Endothelial cell of umbilical vein (primary cell): ENCODE results near the gene PCBD2. TPM values are rescaled to one million over a fixed set of nuclear protein-coding genes. Genes with fewer than 3 reads are reported as not detected.

Source experiments
- BruUV-seq: library from RNA; stranded (reverse); fragments of 400-500 nt; replicated peaks from 2 replicates; lab custom pipeline; 2021; lab: Mats Ljungman, UMichigan
- CTCF ChIA-PET: fragments of 300-600, 350-600 bp; sonication (Branson Sonifier 250); formaldehyde crosslinking; loops from one replicate; lab custom pipeline; 2021; ENCODE audit warnings: antibody characterized with exemption, inconsistent platforms; lab: Charles Lee
- POLR2A ChIA-PET: fragments of 300-600, 350-600 bp; sonication (Branson Sonifier 250); formaldehyde crosslinking; loops from one replicate; lab custom pipeline; 2021; ENCODE audit warnings: antibody characterized with exemption, inconsistent platforms; lab: Charles Lee
- DNase-seq: peaks from one replicate; pipeline ENCODE4 v3.0.0-alpha.2; 2011; ENCODE audit warnings: low read depth, low spot score
- FAIRE-seq: peaks from 2 replicates; lab custom pipeline; 2011; peaks lifted over from hg19 to GRCh38; lab: Jason Lieb, UNC
- H2AFZ ChIP-seq: 2 replicates; pipeline ENCODE4 v1.6.0; 2012; ENCODE audit warnings: low read depth, low read length, control low read depth, inconsistent platforms
- H3K27ac ChIP-seq: 2 replicates; pipeline ENCODE4 v1.5.1; 2011; ENCODE audit warnings: low read depth, mild to moderate bottlenecking, control low read depth, low read length, moderate library complexity; ENCODE audit not compliant: insufficient read depth
- H3K27me3 ChIP-seq, 2 experiments: 2 replicates each; pipeline versions ENCODE4 v1.6.0 to v1.6.1; 2011; ENCODE audit warnings: low read length in 2 of 2, mixed read lengths in 1 of 2; ENCODE audit not compliant: control insufficient read depth in 2 of 2, insufficient read depth in 2 of 2
- H3K36me3 ChIP-seq, 2 experiments: 2 replicates in 1 of 2; 3 replicates in 1 of 2; pipeline ENCODE4 v1.5.1; 2011; ENCODE audit warnings: low read length in 2 of 2, mild to moderate bottlenecking in 1 of 2, moderate library complexity in 1 of 2; ENCODE audit not compliant: control insufficient read depth in 2 of 2, insufficient read depth in 2 of 2; ENCODE audit errors: extremely low read depth in 1 of 2
- H3K4me1 ChIP-seq: 3 replicates; pipeline ENCODE4 v1.5.1; 2011; ENCODE audit warnings: mild to moderate bottlenecking, low read length; ENCODE audit not compliant: control insufficient read depth, insufficient read depth; ENCODE audit errors: extremely low read depth
- H3K4me2 ChIP-seq: 2 replicates; pipeline ENCODE4 v1.6.1; 2011; ENCODE audit warnings: low read length, control low read depth, mixed read lengths; ENCODE audit not compliant: insufficient read depth
- H3K4me3 ChIP-seq, 3 experiments: fragments of 200-600 bp in 1 of 3; sonication (generic), shearing (Covaris generic) in 1 of 3; replicated peaks in 1 of 3; 2 replicates each; pipeline ENCODE4 v1.5.1; 2011 to 2016; ENCODE audit warnings: control low read depth in 3 of 3, low read length in 3 of 3, mild to moderate bottlenecking in 2 of 3, inconsistent platforms in 1 of 3, low read depth in 1 of 3, moderate library complexity in 1 of 3; ENCODE audit not compliant: insufficient read depth in 1 of 3
- H3K79me2 ChIP-seq: 2 replicates; pipeline ENCODE4 v1.6.0; 2012; ENCODE audit warnings: low read length, inconsistent platforms; ENCODE audit not compliant: control insufficient read depth, insufficient read depth
- H3K9ac ChIP-seq: replicated peaks from 2 replicates; pipeline ENCODE3; 2011; ENCODE audit warnings: low read length, control low read depth; ENCODE audit not compliant: insufficient read depth; ENCODE audit errors: extremely low read depth
- H3K9me1 ChIP-seq: replicated peaks from 3 replicates; pipeline ENCODE4 v1.6.0; 2011; ENCODE audit warnings: mild to moderate bottlenecking, low read length; ENCODE audit not compliant: control insufficient read depth, insufficient read depth; ENCODE audit errors: extremely low read depth
- H3K9me3 ChIP-seq: replicated peaks from 2 replicates; pipeline ENCODE4 v1.5.1; 2012; ENCODE audit warnings: low read length, inconsistent platforms; ENCODE audit not compliant: control insufficient read depth, insufficient read depth
- H4K20me1 ChIP-seq: replicated peaks from 2 replicates; pipeline ENCODE3; 2011; ENCODE audit warnings: mild to moderate bottlenecking, low read length; ENCODE audit not compliant: control insufficient read depth, insufficient read depth; ENCODE audit errors: extremely low read depth
- EZH2 ChIP-seq: IDR thresholded peaks from 2 replicates; pipeline ENCODE4 v1.6.1; 2012; ENCODE audit warnings: borderline replicate concordance, low read depth, mild to moderate bottlenecking, moderate library complexity, low read length, inconsistent platforms; ENCODE audit not compliant: severe bottlenecking
- FOS ChIP-seq: IDR thresholded peaks from 2 replicates; pipeline ENCODE4 v1.6.1; 2011; ENCODE audit warnings: mild to moderate bottlenecking, low read length, moderate library complexity, borderline replicate concordance; ENCODE audit not compliant: insufficient read depth
- GATA2 ChIP-seq: IDR thresholded peaks from 2 replicates; pipeline ENCODE4 v1.7.0; 2011; ENCODE audit warnings: low read depth, mild to moderate bottlenecking, moderate library complexity, mixed read lengths, low read length; ENCODE audit not compliant: insufficient read length, insufficient read depth
- JUN ChIP-seq: IDR thresholded peaks from 2 replicates; pipeline ENCODE4 v1.6.1; 2011; ENCODE audit warnings: borderline replicate concordance, low read depth; ENCODE audit not compliant: insufficient read length, insufficient read depth
- MYC ChIP-seq: IDR thresholded peaks from one replicate; pipeline ENCODE4 v1.6.1; 2011; ENCODE audit warnings: mild to moderate bottlenecking, low read depth, low read length
- POLR2A ChIP-seq: IDR thresholded peaks from 2 replicates; pipeline ENCODE4 v1.6.1; 2012; ENCODE audit warnings: low read depth, mild to moderate bottlenecking, control low read depth, low read length
- POLR2AphosphoS5 ChIP-seq: IDR thresholded peaks from 2 replicates; pipeline ENCODE4 v1.6.1; 2012; ENCODE audit warnings: low read depth, mild to moderate bottlenecking, control low read depth, low read length, moderate library complexity; ENCODE audit not compliant: insufficient read depth
- dilution Hi-C: fragments of 300-500 bp; cut with MboI; formaldehyde crosslinking; loops from one replicate; pipeline ENCODE4 v1.15.0; 2019; ENCODE audit warnings: low sequenced_read_pairs; ENCODE audit not compliant: extremely low pct_ligation_motif_present
- intact Hi-C: fragments of 100-400 bp; cut with micrococcal nuclease; formaldehyde crosslinking; loops from one replicate; pipeline ENCODE4 v1.10.0; 2022
- polyA plus RNA-seq, 4 experiments: library from polyadenylated mRNA; depleted of rRNA in 3 of 4; stranded (reverse) in 3 of 4; unstranded in 1 of 4; fragments of >200 nt; gene quantifications; 2 replicates each; pipeline versions ENCODE4 v1.2.1 to v1.2.3, GENCODE V29; 2011 to 2012; ENCODE audit warnings: missing spikeins in 1 of 4
- total RNA-seq: library from RNA; stranded (reverse); gene quantifications from 2 replicates; pipeline ENCODE4 v1.2.3, GENCODE V29; 2021
- TF ChIP-seq, protein P1 (sequence below), 2 donors: IDR thresholded peaks; 1 replicate in 1 of 2; 2 replicates in 1 of 2; pipeline ENCODE4 v1.5.1; 2011; ENCODE audit warnings: low read length in 2 of 2, mild to moderate bottlenecking in 2 of 2, moderate library complexity in 2 of 2, control low read depth in 1 of 2, inconsistent platforms in 1 of 2, low read depth in 1 of 2; ENCODE audit not compliant: insufficient read depth in 1 of 2; ENCODE audit errors: extremely low read depth in 1 of 2
- TF ChIP-seq, protein P2 (sequence below): IDR thresholded peaks from 2 replicates; pipeline ENCODE4 v1.6.1; 2011; ENCODE audit not compliant: insufficient read depth, insufficient read length

The PCBD2 gene
- total and polyA plus RNA-seq, 2 donors (not counting 3 experiments of a cell fraction or from before 2014, with no cell fraction given) = 4.0 to 10.7 TPM

DNA sequence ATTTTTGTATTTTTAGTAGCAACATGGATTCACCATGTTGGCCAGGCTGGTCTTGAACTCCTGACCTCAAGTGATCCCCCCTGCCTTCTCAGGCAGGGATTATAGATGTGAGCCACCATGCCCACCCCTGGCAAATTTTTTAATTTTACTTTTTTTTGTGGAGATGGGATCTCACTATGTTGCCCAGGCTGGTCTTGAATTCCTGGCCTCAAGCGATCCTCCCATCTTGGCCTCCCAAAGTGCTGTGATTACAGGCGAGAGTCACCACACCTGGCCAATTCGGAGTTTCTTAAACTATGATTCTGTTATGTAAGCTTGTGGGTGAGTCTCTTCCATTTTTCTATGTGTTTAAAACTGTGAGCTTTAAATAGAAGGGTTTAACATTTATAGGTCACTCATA lies 27.6 kb downstream of the PCBD2 start:
- FAIRE-seq (no peak), DNase-seq (no peak)
- BruUV-seq = no TSS peak
- Histone ChIP-seq H3K36me3 (peaks cover 0 to 3% of the 10 kb centered on the region in 2 experiments), H3K9ac (no peak overlapping the region), H3K9me3 (no peaks in the 10 kb centered on the region), H2AFZ (no peak overlapping the region), H3K4me2 (no peak overlapping the region), H3K9me1 (no peaks in the 10 kb centered on the region), H3K4me1 (no peaks in the 10 kb centered on the region), H3K4me3 (no peak overlapping the region), H4K20me1 (no peaks in the 10 kb centered on the region), H3K79me2 (no peaks in the 10 kb centered on the region), H3K27ac (no peak overlapping the region), H3K27me3 (no peaks in the 10 kb centered on the region)
- TF ChIP-seq JUN (no peak), GATA2 (no peak), POLR2A (no peak), FOS (no peak), MYC (no peak), POLR2AphosphoS5 (no peak), EZH2 (no peak)
- TF ChIP-seq, protein P1, sequence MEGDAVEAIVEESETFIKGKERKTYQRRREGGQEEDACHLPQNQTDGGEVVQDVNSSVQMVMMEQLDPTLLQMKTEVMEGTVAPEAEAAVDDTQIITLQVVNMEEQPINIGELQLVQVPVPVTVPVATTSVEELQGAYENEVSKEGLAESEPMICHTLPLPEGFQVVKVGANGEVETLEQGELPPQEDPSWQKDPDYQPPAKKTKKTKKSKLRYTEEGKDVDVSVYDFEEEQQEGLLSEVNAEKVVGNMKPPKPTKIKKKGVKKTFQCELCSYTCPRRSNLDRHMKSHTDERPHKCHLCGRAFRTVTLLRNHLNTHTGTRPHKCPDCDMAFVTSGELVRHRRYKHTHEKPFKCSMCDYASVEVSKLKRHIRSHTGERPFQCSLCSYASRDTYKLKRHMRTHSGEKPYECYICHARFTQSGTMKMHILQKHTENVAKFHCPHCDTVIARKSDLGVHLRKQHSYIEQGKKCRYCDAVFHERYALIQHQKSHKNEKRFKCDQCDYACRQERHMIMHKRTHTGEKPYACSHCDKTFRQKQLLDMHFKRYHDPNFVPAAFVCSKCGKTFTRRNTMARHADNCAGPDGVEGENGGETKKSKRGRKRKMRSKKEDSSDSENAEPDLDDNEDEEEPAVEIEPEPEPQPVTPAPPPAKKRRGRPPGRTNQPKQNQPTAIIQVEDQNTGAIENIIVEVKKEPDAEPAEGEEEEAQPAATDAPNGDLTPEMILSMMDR (IDR thresholded peaks at IDR 0.05; ENCODE audit: extremely low read depth in 1 of 2, insufficient read depth in 1 of 2, low read depth in 1 of 2, low read length in 2 of 2) = no peak
- TF ChIP-seq, protein P2, sequence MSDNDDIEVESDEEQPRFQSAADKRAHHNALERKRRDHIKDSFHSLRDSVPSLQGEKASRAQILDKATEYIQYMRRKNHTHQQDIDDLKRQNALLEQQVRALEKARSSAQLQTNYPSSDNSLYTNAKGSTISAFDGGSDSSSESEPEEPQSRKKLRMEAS = no peak
- POLR2A ChIA-PET = no interaction called here
- intact Hi-C loops = no loop called here
- CTCF ChIA-PET = interaction anchor here (1.8 kb wide), 1 partner anchor 16 kb away, joined by 7 read pairs; no protein-coding TSS in a partner anchor
- dilution Hi-C loops = no loop called here
